Neuronal stem cell (in vitro differentiated cells): Measurements from ENCODE around the gene STX18.

Experiments
- DNase-seq: peaks from one replicate; pipeline ENCODE4 v3.0.0-alpha.2; 2013; ENCODE audit warnings: low spot score
- H2AFZ ChIP-seq: one replicate; pipeline ENCODE4 v1.6.1; 2013; ENCODE audit warnings: mild to moderate bottlenecking, low read length, inconsistent platforms
- H2AK5ac ChIP-seq: 2 replicates; pipeline ENCODE4 v1.6.1; 2013; ENCODE audit warnings: low read depth, mild to moderate bottlenecking, inconsistent platforms, low read length, moderate library complexity, mixed read lengths
- H2BK120ac ChIP-seq: 2 replicates; pipeline ENCODE4 v1.6.1; 2013; ENCODE audit warnings: low read depth, mild to moderate bottlenecking, inconsistent platforms, low read length, moderate library complexity, mixed read lengths
- H2BK12ac ChIP-seq: one replicate; pipeline ENCODE4 v1.6.1; 2013; ENCODE audit warnings: low read length, inconsistent platforms
- H2BK15ac ChIP-seq: 2 replicates; pipeline ENCODE4 v1.6.1; 2013; ENCODE audit warnings: mild to moderate bottlenecking, low read length, inconsistent platforms, mixed read lengths
- H2BK5ac ChIP-seq: one replicate; pipeline ENCODE4 v1.6.1; 2013; ENCODE audit warnings: inconsistent platforms, mild to moderate bottlenecking, low read length, moderate library complexity
- H3K14ac ChIP-seq: one replicate; pipeline ENCODE4 v1.6.1; 2013; ENCODE audit warnings: low read length, inconsistent platforms
- H3K18ac ChIP-seq: 2 replicates; pipeline ENCODE4 v1.6.1; 2013; ENCODE audit warnings: low read length, inconsistent platforms
- H3K23ac ChIP-seq: 2 replicates; pipeline ENCODE4 v1.6.1; 2013; ENCODE audit warnings: low read depth, mild to moderate bottlenecking, mixed read lengths, low read length, inconsistent platforms; ENCODE audit not compliant: poor library complexity
- H3K27ac ChIP-seq: replicated peaks from 3 replicates; pipeline ENCODE4 v1.5.1; 2013; ENCODE audit warnings: low read length, inconsistent platforms
- H3K27me3 ChIP-seq, 3 experiments: 2 replicates each; pipeline ENCODE4 v1.6.1; 2013; ENCODE audit warnings: low read length in 3 of 3, mild to moderate bottlenecking in 2 of 3, inconsistent platforms in 1 of 3, low read depth in 1 of 3, mixed read lengths in 1 of 3, moderate library complexity in 1 of 3; ENCODE audit not compliant: control insufficient read depth in 3 of 3, insufficient read depth in 3 of 3
- H3K36me3 ChIP-seq, 2 donors: replicated peaks in 1 of 2; 2 replicates each; pipeline ENCODE4 v1.6.1; 2013; ENCODE audit warnings: low read length in 2 of 2; ENCODE audit not compliant: control insufficient read depth in 2 of 2, insufficient read depth in 2 of 2
- H3K4ac ChIP-seq: 2 replicates; pipeline ENCODE4 v1.6.1; 2013; ENCODE audit warnings: inconsistent platforms, mild to moderate bottlenecking, low read length, moderate library complexity
- H3K4me1 ChIP-seq, 2 donors: 1 replicate in 1 of 2; 2 replicates in 1 of 2; pipeline ENCODE4 v1.6.1; 2013; ENCODE audit warnings: low read length in 2 of 2, low read depth in 1 of 2; ENCODE audit not compliant: control insufficient read depth in 2 of 2, insufficient read depth in 1 of 2
- H3K4me2 ChIP-seq: one replicate; pipeline ENCODE4 v1.6.1; 2013; ENCODE audit warnings: mild to moderate bottlenecking, low read length, inconsistent platforms; ENCODE audit not compliant: insufficient read depth, poor library complexity, severe bottlenecking
- H3K4me3 ChIP-seq, 2 donors: 2 replicates each; pipeline ENCODE4 v1.5.1; 2013; ENCODE audit warnings: low read length in 2 of 2, mild to moderate bottlenecking in 2 of 2, inconsistent platforms in 1 of 2, moderate library complexity in 1 of 2
- H3K79me1 ChIP-seq: one replicate; pipeline ENCODE4 v1.6.1; 2013; ENCODE audit warnings: low read depth, mild to moderate bottlenecking, inconsistent platforms, low read length, moderate library complexity
- H3K9ac ChIP-seq: one replicate; pipeline ENCODE4 v1.6.1; 2013; ENCODE audit warnings: mild to moderate bottlenecking, low read depth, low read length, inconsistent platforms; ENCODE audit not compliant: poor library complexity
- H3K9me3 ChIP-seq, 2 donors: replicated peaks in 1 of 2; 2 replicates each; pipeline versions ENCODE3 to v1.6.1; 2013; ENCODE audit warnings: low read length in 2 of 2, mild to moderate bottlenecking in 2 of 2, inconsistent platforms in 1 of 2, low read depth in 1 of 2, mixed read lengths in 1 of 2, moderate library complexity in 1 of 2; ENCODE audit not compliant: control insufficient read depth in 2 of 2, insufficient read depth in 1 of 2
- H4K8ac ChIP-seq: one replicate; pipeline ENCODE4 v1.6.1; 2013; ENCODE audit warnings: low read depth, mild to moderate bottlenecking, inconsistent platforms, low read length, moderate library complexity
- H4K91ac ChIP-seq: one replicate; pipeline ENCODE4 v1.6.1; 2013; ENCODE audit warnings: low read length, low read depth, mild to moderate bottlenecking, inconsistent platforms; ENCODE audit not compliant: poor library complexity
- WGBS, 2 donors: extraction: QIAGEN DNeasy Blood & Tissue Kit; methylation state at CpG; one replicate each; pipeline ENCODE4 v1.1.7; 2013; ENCODE audit warnings: missing lambda C conversion rate in 2 of 2, mixed read lengths in 1 of 2; ENCODE audit not compliant: insufficient read length in 2 of 2, insufficient replicate concordance in 1 of 2; ENCODE audit errors: extremely low coverage in 2 of 2; 5-methylcytosine and 5-hydroxymethylcytosine counted together

The STX18 gene

DNA sequence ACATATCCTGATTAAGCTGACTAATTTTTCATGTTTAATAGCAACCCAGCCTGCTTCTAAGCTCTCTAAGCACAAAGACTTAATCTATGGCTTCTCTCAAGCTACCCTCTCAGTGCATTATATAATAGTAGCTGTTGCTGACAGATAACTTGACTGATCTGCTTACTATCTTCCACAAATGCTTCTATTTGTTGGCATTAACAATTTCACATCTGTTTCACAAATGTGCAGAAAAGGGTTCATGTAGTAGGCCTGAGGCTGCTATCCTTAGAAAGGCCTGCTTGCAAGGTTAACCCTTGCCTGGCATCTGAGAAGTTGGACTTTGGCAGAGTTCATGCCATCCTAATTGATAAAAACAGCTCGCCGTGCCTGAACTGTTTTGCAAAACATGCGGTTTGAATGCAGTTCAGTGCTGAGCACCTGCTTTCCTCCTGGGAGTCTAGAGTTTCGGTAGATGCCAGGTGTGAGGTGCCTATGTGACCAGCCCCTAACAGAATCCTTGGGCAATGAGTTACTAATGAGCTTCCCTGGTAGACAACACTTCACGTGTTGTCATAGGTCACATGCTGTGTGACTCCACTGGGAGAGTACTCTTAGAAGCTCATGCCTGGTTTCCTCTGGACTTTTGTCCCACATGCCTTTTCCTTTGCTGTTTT is 86.5 kb downstream of the STX18 start:
- Histone ChIP-seq H3K4me3 (no peak overlapping the region), H3K23ac (no peak overlapping the region), H3K36me3 (peaks cover 13 to 76% of the 10 kb centered on the region in 2 donors), H2AFZ (no peak overlapping the region), H2BK15ac (no peak overlapping the region), H3K14ac (no peak overlapping the region), H3K9me3 (no peaks in the 10 kb centered on the region), H3K9ac (no peak overlapping the region), H3K27me3 (no peaks in the 10 kb centered on the region), H3K4me1 (peaks cover 2 to 5% of the 10 kb centered on the region in 2 donors), H2AK5ac (no peak overlapping the region), H3K79me1 (peaks cover 2% of the 10 kb centered on the region), H4K91ac (no peak overlapping the region), H2BK120ac (no peak overlapping the region), H3K18ac (no peak overlapping the region), H3K27ac (no peak overlapping the region), H2BK12ac (no peak overlapping the region), H4K8ac (no peak overlapping the region), H3K4ac (no peak overlapping the region), H3K4me2 (no peak overlapping the region), H2BK5ac (no peak overlapping the region)
- DNase-seq = no peak
- no CpG with 5 or more reads among the region's 5 CpGs for WGBS, 2 donors

GRCh38 chr4:4446434-4446833 is 95.4 kb downstream of the STX18 start:
- no peak overlapping the region for H3K4ac ChIP-seq

DNA sequence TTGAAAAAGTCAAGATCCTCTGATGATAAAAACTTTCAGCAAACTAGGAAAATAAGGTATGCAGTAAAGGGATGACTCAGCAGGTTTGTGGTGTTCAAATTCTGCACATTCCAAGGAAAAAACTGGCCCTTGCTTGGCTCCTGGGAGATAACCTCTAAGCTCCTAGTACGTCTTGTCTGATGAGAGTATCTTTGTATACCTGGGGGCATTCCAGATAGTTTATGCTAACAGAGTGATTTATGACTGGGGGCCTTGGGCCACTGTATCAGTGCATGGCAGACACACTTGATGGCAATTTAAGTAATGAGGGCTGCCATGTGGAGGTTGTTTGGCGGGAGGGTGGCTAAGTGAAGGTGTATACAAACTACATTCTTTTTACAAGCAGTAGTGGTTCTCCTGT is 98.0 kb downstream of the STX18 start:
- Histone ChIP-seq H2BK12ac (no peak overlapping the region), H3K36me3 (no peaks in the 10 kb centered on the region), H2BK15ac (no peak overlapping the region), H2AK5ac (no peak overlapping the region), H3K23ac (no peak overlapping the region), H3K18ac (no peak overlapping the region), H3K9ac (no peak overlapping the region), H2AFZ (no peak overlapping the region), H4K91ac (no peak overlapping the region), H3K27me3 (no peaks in the 10 kb centered on the region), H3K4me2 (no peak overlapping the region), H3K4me1 (no peaks in the 10 kb centered on the region), H4K8ac (no peak overlapping the region), H2BK5ac (no peak overlapping the region), H3K4me3 (no peak overlapping the region), H3K9me3 (no peaks in the 10 kb centered on the region), H3K27ac (no peak overlapping the region), H3K4ac (no peak overlapping the region), H3K14ac (no peak overlapping the region), H2BK120ac (no peak overlapping the region), H3K79me1 (peaks cover 3% of the 10 kb centered on the region)
- DNase-seq = no peak
- WGBS, 2 donors = no CpG with 5 or more reads among the region's 2 CpGs

More at GRCh38 chr4:4446434-4446833, 95.4 kb downstream of the STX18 start:
- Histone ChIP-seq H2BK5ac (no peak overlapping the region), H3K18ac (no peak overlapping the region), H3K23ac (no peak overlapping the region), H3K4me2 (no peak overlapping the region), H2BK120ac (no peak overlapping the region), H3K79me1 (peaks cover 2% of the 10 kb centered on the region), H2BK12ac (no peak overlapping the region), H4K91ac (no peak overlapping the region), H3K9me3 (no peaks in the 10 kb centered on the region), H3K27ac (no peak overlapping the region), H3K14ac (no peak overlapping the region), H2BK15ac (no peak overlapping the region), H3K9ac (no peak overlapping the region), H3K4me1 (no peaks in the 10 kb centered on the region), H3K27me3 (no peaks in the 10 kb centered on the region), H3K36me3 (peaks cover 0 to 3% of the 10 kb centered on the region in 2 donors), H3K4me3 (no peak overlapping the region), H2AK5ac (no peak overlapping the region), H2AFZ (no peak overlapping the region), H4K8ac (no peak overlapping the region)
- DNase-seq = no peak

DNA sequence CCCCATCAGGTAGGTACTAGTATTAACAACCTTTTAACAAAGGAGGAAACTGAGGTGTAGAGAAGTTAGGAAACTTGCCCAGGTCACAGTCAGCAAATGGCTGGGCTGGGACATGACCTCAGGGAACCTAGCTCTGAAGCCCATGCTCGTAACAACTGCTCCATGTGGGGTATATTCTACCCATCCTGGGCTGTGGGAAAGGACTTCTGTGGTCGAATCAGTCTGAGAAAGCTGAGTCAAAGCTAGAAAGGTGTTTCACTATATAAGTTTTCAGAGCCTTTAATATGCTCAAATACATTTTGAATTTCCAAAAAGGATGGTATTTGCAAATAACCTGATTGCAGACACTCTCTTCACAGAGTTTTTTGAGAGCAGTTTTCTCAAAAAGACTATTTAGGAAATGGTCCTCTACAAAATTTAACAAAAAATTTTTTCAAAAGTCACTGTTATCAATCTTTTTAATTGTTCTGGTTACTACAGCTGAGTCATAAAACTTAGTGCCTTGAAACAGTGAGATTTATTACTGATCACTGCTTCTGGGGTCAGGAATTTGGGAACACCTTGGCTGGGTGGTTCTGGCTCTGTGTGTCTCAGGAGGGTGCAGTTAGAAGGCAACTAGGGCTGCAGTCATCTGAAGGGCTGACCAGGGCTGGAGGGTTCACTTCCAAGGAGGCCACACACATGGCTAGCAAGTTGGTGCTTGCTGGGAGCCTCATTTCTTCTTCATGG is 101.4 kb downstream of the STX18 start:
- no CpG with 5 or more reads among the region's 2 CpGs for WGBS, 2 donors

More for the DNA sequence above, 101.4 kb downstream of the STX18 start:
- Histone ChIP-seq H3K23ac (no peak overlapping the region), H3K4me3 (no peak overlapping the region), H2BK15ac (no peak overlapping the region), H2BK12ac (peak overlapping the region; percentile 22), H2AK5ac (no peak overlapping the region), H4K91ac (no peak overlapping the region), H3K9ac (no peak overlapping the region), H2BK5ac (no peak overlapping the region), H2BK120ac (no peak overlapping the region), H3K14ac (no peak overlapping the region), H4K8ac (no peak overlapping the region), H3K36me3 (peaks cover 5 to 24% of the 10 kb centered on the region in 2 donors), H3K27ac (no peak overlapping the region), H3K4me2 (no peak overlapping the region), H3K4ac (no peak overlapping the region), H3K18ac (no peak overlapping the region), H2AFZ (no peak overlapping the region), H3K9me3 (no peaks in the 10 kb centered on the region), H3K27me3 (no peaks in the 10 kb centered on the region), H3K4me1 (no peaks in the 10 kb centered on the region), H3K79me1 (peaks cover 3% of the 10 kb centered on the region)
- DNase-seq = no peak
